Measurements from ENCODE around the gene SESN3.
"Not testable (repeated sequence)": the region's sequence is repeated elsewhere in the genome, so short reads cannot be mapped to it uniquely, and the experiment has no call there.

SESN3 gene

GRCh38 chr11:95219599-95219998 lies 11.4 kb downstream of the SESN3 start:
- H3K4me3 Mint-ChIP-seq = no peak overlapping the region

DNA sequence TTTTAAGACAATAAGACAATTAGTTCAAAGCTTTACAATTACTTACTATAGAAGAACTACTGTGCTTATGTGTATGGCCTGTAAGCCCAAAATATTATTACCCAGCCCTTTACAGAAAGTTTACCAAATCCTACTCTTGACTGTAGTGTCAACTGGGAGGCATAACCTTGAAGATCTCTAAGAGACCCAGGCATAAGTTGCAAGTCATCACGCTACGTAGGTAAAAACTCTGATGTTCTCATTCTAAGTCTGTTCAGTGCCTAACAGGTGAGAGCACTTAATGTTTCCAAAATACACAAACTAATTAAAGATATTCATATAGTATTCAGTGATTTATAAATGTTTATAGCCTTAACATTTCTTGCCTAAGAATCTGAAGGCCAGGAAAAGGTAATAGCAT lies 12.9 kb downstream of the SESN3 start:
- Mint-ChIP-seq H3K36me3 (ENCODE audit: low read depth) (peaks cover 10% of the 10 kb centered on the region), H3K4me3 (no peak overlapping the region), H3K27ac (no peak overlapping the region), H3K4me1 (ENCODE audit: low read depth) (peaks cover 7% of the 10 kb centered on the region), H3K27me3 (ENCODE audit: low read depth) (no peaks in the 10 kb centered on the region), H3K9me3 (peaks cover under 1% of the 10 kb centered on the region)
- no peak for DNase-seq (ENCODE audit: low spot score)

More at GRCh38 chr11:95219599-95219998, 11.4 kb downstream of the SESN3 start:
- H3K27me3 Mint-ChIP-seq (ENCODE audit: low read depth) = no peaks in the 10 kb centered on the region
- no peak overlapping the region for H3K27ac Mint-ChIP-seq
- H3K36me3 Mint-ChIP-seq (ENCODE audit: low read depth) = peaks cover 18% of the 10 kb centered on the region
- H3K9me3 Mint-ChIP-seq = peaks cover 8% of the 10 kb centered on the region
- no peak for DNase-seq (ENCODE audit: low spot score)
- H3K4me1 Mint-ChIP-seq (ENCODE audit: low read depth) = peaks cover 11% of the 10 kb centered on the region

DNA sequence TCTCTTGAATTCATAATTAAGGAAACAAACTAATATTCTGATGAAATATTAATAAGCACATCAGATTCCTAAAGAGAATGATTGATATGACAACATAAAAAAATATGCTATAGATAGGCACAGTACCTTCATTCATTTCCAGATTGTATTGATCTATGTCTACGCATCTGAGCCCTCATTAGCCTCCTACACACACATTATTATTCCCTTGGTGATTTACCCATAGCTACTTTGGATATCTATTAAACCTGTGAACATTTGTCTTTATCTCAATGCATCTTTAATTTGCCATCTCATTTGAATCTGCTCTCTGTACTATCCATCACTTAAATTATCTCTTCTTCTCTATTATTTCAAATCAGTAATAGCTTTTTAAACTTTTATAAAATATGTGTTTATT lies 18.4 kb downstream of the SESN3 start:
- Mint-ChIP-seq H3K4me3 (no peak overlapping the region), H3K27ac (no peak overlapping the region), H3K9me3 (peaks cover 7% of the 10 kb centered on the region), H3K27me3 (ENCODE audit: low read depth) (no peaks in the 10 kb centered on the region), H3K4me1 (ENCODE audit: low read depth) (peaks cover 2% of the 10 kb centered on the region), H3K36me3 (ENCODE audit: low read depth) (peaks cover 17% of the 10 kb centered on the region)
- DNase-seq (ENCODE audit: low spot score) = no peak

GRCh38 chr11:95209535-95209934 lies 21.5 kb downstream of the SESN3 start:
- H3K4me3 Mint-ChIP-seq; DNase-seq (ENCODE audit: low spot score); H3K9me3 Mint-ChIP-seq; H3K4me1 Mint-ChIP-seq (ENCODE audit: low read depth); H3K27ac Mint-ChIP-seq; H3K27me3 Mint-ChIP-seq (ENCODE audit: low read depth): not testable (repeated sequence)
- H3K36me3 Mint-ChIP-seq (ENCODE audit: low read depth) = peaks cover 17% of the 10 kb centered on the region

DNA sequence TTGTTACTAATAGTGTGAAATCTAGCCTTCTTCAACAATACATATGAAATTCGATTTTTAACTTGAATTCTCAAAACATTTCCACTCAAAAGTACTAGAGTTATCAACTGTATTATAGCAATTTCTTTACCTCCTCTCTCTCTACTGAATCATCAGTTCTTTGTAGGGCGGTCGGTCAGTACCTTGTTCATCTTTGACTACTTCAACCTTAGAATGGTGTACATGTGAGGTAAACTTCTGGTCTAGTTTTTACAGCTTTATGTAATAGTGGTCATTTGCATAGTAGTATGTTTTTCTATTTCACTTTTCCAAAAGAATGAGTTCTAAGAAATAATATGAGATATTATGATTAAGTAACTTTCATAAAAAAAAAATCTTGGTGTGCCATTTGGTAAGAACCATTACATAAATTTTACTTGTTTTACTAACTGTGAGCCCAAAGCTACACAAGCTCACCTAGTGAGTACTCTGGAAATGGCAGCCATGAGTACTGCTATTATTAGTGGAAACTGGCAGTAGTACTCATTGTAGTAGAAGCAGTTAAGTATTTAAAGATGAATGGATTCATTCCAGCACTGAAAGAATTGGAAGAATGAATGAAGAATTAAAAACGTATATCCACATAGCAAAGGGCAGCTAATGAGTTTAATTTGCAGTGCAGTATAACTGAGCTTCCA lies 30.1 kb downstream of the SESN3 start:
- no peaks in the 10 kb centered on the region for H3K27me3 Mint-ChIP-seq (ENCODE audit: low read depth)
- H3K4me3 Mint-ChIP-seq = no peak overlapping the region
- no peaks in the 10 kb centered on the region for H3K9me3 Mint-ChIP-seq
- H3K4me1 Mint-ChIP-seq (ENCODE audit: low read depth) = peaks cover 2% of the 10 kb centered on the region
- H3K36me3 Mint-ChIP-seq (ENCODE audit: low read depth) = peaks cover 2% of the 10 kb centered on the region
- H3K27ac Mint-ChIP-seq = no peak overlapping the region
- no peak for DNase-seq (ENCODE audit: low spot score)

GRCh38 chr11:95195831-95196230 lies 35.2 kb downstream of the SESN3 start:
- Mint-ChIP-seq H3K27ac (no peak overlapping the region), H3K36me3 (ENCODE audit: low read depth) (peaks cover 7% of the 10 kb centered on the region), H3K4me3 (no peak overlapping the region), H3K4me1 (ENCODE audit: low read depth) (peaks cover 2% of the 10 kb centered on the region), H3K27me3 (ENCODE audit: low read depth) (no peaks in the 10 kb centered on the region), H3K9me3 (no peaks in the 10 kb centered on the region)
- no peak for DNase-seq (ENCODE audit: low spot score)

- H3K4me3 Mint-ChIP-seq = no peak overlapping the region
- H3K36me3 Mint-ChIP-seq (ENCODE audit: low read depth) = peaks cover 25% of the 10 kb centered on the region
- H3K27ac Mint-ChIP-seq = no peak overlapping the region
- no peak for DNase-seq (ENCODE audit: low spot score)
- H3K27me3 Mint-ChIP-seq (ENCODE audit: low read depth) = no peaks in the 10 kb centered on the region
- peaks cover 2% of the 10 kb centered on the region for H3K4me1 Mint-ChIP-seq (ENCODE audit: low read depth)
- no peaks in the 10 kb centered on the region for H3K9me3 Mint-ChIP-seq
Measured at GRCh38 chr11:95193541-95193940, 37.5 kb downstream of the SESN3 start.

DNA sequence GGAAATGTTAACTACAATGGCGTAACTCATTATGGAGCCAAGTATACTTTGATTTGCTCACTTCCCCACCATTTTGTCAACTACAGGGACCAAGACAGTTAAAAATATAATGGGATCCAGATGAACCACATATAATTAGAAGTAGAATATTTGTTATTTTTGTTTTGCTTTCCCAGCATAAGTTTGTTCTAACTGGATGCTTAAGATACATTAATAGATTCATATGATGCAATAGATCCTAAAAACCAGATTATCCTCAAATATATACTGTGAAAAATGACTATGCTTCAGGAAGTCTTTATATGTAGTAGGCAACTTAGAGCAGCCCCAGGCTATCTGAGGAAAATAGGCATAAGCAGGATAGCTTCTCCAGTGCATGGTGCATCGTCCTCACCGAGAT lies 38.3 kb downstream of the SESN3 start:
- Mint-ChIP-seq H3K4me1 (ENCODE audit: low read depth) (peaks cover 4% of the 10 kb centered on the region), H3K36me3 (ENCODE audit: low read depth) (peaks cover 27% of the 10 kb centered on the region), H3K27ac (no peak overlapping the region), H3K9me3 (no peaks in the 10 kb centered on the region), H3K27me3 (ENCODE audit: low read depth) (no peaks in the 10 kb centered on the region), H3K4me3 (no peak overlapping the region)
- no peak for DNase-seq (ENCODE audit: low spot score)

GRCh38 chr11:95187723-95188122 lies 43.3 kb downstream of the SESN3 start:
- Mint-ChIP-seq H3K27me3 (ENCODE audit: low read depth) (no peaks in the 10 kb centered on the region), H3K4me1 (ENCODE audit: low read depth) (peaks cover 4% of the 10 kb centered on the region), H3K36me3 (ENCODE audit: low read depth) (peaks cover 38% of the 10 kb centered on the region), H3K9me3 (no peaks in the 10 kb centered on the region), H3K27ac (no peak overlapping the region), H3K4me3 (no peak overlapping the region)
- DNase-seq (ENCODE audit: low spot score) = no peak

DNA sequence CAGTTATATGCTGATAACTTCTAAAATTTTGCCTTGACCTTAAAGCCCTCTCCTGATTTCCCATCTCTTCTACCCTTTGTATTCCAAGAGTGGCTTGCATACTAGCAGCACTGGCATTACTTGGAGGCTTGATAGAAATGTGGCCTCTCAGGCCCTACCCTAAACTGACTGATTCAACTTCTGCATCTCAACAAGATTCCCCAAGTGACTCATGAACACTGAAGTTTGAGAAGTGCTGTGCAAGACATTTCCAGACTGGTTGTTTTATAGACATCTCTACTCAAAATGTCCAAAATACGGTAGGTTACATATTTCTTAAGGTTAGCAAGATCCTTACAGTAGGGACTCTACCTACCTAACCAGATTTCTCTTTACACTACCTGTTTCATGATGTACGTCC lies 48.6 kb downstream of the SESN3 start:
- H3K4me1 Mint-ChIP-seq (ENCODE audit: low read depth) = no peaks in the 10 kb centered on the region
- peaks cover 27% of the 10 kb centered on the region for H3K36me3 Mint-ChIP-seq (ENCODE audit: low read depth)
- no peaks in the 10 kb centered on the region for H3K9me3 Mint-ChIP-seq
- H3K27ac Mint-ChIP-seq = no peak overlapping the region
- H3K27me3 Mint-ChIP-seq (ENCODE audit: low read depth) = no peaks in the 10 kb centered on the region
- DNase-seq (ENCODE audit: low spot score) = no peak
- no peak overlapping the region for H3K4me3 Mint-ChIP-seq

DNA sequence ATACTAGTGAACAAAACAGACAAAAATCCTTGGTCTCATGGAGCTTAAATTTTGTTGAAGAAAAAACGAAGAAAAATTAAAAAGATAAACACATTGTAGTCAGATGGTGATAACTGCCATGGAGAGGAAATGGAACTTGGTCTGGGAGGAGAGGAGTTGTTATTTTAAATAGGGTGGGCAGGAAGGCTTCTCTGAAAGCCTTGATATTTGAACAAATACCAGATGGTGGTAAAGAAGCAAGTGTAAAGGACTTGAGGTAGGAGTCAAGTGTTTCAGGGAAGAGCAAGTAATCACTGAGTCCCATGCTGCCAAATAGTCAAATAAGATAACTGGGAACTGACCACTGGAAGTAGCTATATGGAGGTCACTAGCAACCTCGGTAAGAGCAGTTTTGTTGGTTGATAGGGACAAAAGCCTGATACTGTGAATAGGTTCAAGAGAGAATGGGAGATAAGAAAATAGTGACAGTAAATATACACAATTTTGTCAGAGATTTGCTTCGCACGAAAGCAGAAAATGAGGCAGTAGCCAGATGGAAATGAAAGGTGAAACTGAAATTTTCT lies 55.1 kb downstream of the SESN3 start:
- Mint-ChIP-seq H3K9me3 (no peaks in the 10 kb centered on the region), H3K4me1 (ENCODE audit: low read depth) (no peaks in the 10 kb centered on the region), H3K4me3 (no peak overlapping the region), H3K36me3 (ENCODE audit: low read depth) (peaks cover 26% of the 10 kb centered on the region), H3K27me3 (ENCODE audit: low read depth) (no peaks in the 10 kb centered on the region), H3K27ac (no peak overlapping the region)
- no peak for DNase-seq (ENCODE audit: low spot score)

GRCh38 chr11:95170294-95170693 lies 60.7 kb downstream of the SESN3 start:
- Mint-ChIP-seq H3K27ac (no peak overlapping the region), H3K36me3 (ENCODE audit: low read depth) (peaks cover 6% of the 10 kb centered on the region), H3K27me3 (ENCODE audit: low read depth) (no peaks in the 10 kb centered on the region), H3K4me1 (ENCODE audit: low read depth) (no peaks in the 10 kb centered on the region), H3K4me3 (no peak overlapping the region), H3K9me3 (no peaks in the 10 kb centered on the region)
- no peak for DNase-seq (ENCODE audit: low spot score)

- Mint-ChIP-seq H3K36me3 (ENCODE audit: low read depth) (peaks cover 5% of the 10 kb centered on the region), H3K4me3 (no peak overlapping the region), H3K4me1 (ENCODE audit: low read depth) (peaks cover 16% of the 10 kb centered on the region), H3K9me3 (no peaks in the 10 kb centered on the region), H3K27ac (no peak overlapping the region), H3K27me3 (ENCODE audit: low read depth) (no peaks in the 10 kb centered on the region)
- no peak for DNase-seq (ENCODE audit: low spot score)
Measured at GRCh38 chr11:95166781-95167180, 64.2 kb downstream of the SESN3 start.

- H3K9me3 Mint-ChIP-seq = no peaks in the 10 kb centered on the region
- no peak overlapping the region for H3K27ac Mint-ChIP-seq
- DNase-seq (ENCODE audit: low spot score) = no peak
- H3K4me1 Mint-ChIP-seq (ENCODE audit: low read depth) = peaks cover 16% of the 10 kb centered on the region
- H3K27me3 Mint-ChIP-seq (ENCODE audit: low read depth) = no peaks in the 10 kb centered on the region
- no peak overlapping the region for H3K4me3 Mint-ChIP-seq
- H3K36me3 Mint-ChIP-seq (ENCODE audit: low read depth) = peaks cover 3% of the 10 kb centered on the region
Measured at GRCh38 chr11:95165638-95166037, 65.4 kb downstream of the SESN3 start.

- Mint-ChIP-seq H3K27ac (no peak overlapping the region), H3K27me3 (ENCODE audit: low read depth) (no peaks in the 10 kb centered on the region), H3K9me3 (no peaks in the 10 kb centered on the region), H3K36me3 (ENCODE audit: low read depth) (peaks cover 3% of the 10 kb centered on the region), H3K4me3 (no peak overlapping the region), H3K4me1 (ENCODE audit: low read depth) (peaks cover 19% of the 10 kb centered on the region)
- no peak for DNase-seq (ENCODE audit: low spot score)
Measured at GRCh38 chr11:95163106-95163505, 67.9 kb downstream of the SESN3 start.

Data from T-helper 2 cell treated with Interferon-gamma antibody and Interleukin-4, amounts not matched to agents 5 μg/mL and 100 μg/mL, for 36 hours (primary cell).